Esophagus mucosa (tissue), 1 donor: ENCODE measurements around the gene PRR23C. TPM values are rescaled to one million over a fixed set of nuclear protein-coding genes. Genes with fewer than 3 reads are reported as not detected.
"Not testable (repeated sequence)": the region's sequence is repeated elsewhere in the genome, so short reads cannot be mapped to it uniquely, and the experiment has no call there.

Experiments used
- ATAC-seq: fragments of 200-7000 bp; cut with Tn5 transposase; one replicate; pipeline ENCODE4 v1.9.1; 2020
- total RNA-seq: library from RNA; stranded (reverse); gene quantifications from one replicate; pipeline ENCODE4 v1.2.4, GENCODE V29; 2023
- donor health status: DM: yes; HTN: yes; CAD: no.

The PRR23C gene
- total RNA-seq = not detected

DNA sequence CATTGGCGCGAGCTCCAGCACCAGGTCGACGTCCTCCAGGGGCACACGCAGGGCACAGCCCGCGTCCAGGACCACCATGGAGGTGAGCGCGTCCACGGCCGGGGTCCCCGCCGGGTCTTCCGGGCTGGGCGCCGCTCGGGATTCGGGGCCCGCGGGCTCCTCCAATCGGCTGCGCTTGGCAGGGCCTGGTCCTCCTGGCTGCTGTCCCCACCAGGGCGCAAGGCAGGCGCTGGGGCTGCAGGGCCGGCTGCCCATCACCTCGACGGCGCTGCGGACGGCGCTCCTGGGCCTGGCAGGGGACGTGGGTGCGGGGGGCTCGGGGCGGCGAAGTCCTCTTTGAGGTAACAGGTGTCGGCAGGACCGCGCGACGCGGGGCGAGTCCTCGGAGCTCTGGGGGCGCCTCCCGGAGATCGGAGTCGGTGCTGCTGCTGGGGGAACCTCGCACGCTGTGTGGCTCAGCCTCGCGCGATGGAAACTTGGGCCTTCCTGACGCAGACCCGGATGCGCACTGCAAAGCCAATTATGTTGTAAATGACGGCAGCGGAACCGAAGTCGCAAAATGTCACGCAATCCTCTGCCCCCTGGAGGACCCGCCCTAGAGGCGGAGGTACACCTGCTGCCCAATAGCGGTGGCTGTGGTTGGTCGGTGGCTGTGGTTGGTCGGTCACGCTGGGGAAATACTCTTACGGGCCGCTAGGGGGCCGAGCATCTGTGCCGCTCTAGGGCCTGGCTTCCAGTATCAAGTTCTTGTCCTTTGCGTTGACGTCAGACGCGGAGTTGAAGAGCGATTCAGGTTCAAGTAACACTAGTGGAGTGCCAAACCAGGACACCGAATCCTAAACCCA lies at the start of gene PRR23C:
Gene PRR23C (minus strand): TSS at position 527 of the 845 bp plus-strand sequence. CDS start 272 bp downstream, at position 255.
- no peak for ATAC-seq

DNA sequence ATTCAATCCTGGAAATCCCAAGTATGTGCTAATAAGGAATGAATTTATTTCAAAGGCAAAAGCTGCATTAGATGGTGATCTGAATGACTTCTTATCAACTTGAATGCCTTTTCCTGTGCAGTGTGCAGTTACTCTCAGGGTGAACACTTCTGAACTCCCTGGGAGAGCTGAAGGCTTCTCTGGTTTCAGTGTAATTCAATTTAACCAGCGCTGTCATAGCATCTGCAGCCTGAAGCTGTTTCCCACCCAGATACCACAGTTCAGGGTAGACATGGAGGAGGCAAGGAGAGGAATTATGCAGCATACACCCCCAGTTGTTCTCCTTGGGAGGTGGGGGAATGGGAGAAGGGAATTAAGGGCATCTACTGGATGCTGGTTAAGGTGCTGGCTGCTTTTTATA lies 49.1 kb upstream of the PRR23C start:
- no peak for ATAC-seq

DNA sequence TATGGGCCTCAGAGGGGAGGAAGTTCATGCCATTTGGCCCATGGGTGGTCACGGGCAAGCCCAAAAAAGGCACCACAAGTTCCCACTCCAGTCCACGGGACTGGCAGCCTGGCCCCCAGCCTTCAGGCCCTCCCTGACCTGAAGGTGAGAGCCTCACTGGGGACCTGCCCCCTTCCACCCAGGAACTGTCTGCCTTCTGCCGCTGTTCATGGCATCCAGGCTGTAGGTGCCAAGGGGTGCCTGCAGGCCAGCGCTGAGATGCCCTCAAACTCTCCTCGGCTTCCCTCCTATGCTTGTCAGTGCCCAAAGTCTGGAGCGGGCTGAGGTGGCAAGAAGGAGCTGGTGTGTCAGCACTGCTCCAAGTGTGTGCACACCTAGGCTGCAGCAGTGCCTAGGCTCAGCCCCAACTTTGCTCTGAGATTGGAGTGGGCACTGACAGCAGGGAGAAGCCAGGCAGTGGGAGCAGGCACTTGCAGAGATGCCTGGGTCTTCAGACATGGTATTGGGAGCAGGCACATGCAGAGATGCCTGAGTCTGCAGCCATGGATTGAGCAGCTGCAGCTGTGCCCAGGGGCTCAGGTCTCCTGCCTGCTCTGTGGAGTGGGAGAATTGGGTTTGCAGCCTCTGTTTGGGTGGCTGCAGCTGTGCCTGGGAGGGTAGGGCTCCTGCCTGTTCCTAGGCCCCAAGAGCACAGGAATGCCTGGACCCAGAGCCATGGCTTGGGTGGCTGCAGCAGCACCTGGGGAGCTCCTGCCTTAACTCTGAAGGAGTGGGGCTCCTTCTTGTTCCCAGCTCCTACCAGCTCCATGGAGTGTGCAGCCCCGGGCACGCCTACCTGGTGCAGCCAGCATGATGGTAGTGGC lies 44.0 kb upstream of the PRR23C start:
- ATAC-seq = no peak

DNA sequence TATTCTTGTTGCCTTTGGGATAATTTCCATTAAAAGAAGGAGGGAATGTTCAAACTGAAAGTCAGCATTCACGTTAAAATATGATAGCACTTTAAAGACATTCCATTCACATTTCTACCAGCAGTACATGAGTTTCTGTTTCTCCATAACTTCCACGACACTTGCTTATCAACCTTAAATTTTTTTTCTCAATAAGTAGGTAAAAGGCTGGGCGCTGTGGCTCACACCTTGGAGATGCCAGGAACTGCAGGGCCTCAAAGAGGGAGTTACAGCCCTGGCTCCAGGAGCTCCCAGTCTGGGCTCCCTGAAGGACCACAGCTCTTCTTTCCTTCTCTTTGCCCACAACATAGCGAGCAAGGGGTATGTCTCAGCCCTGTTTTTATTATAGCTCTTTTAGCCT lies 42.9 kb upstream of the PRR23C start:
- ATAC-seq = no peak

DNA sequence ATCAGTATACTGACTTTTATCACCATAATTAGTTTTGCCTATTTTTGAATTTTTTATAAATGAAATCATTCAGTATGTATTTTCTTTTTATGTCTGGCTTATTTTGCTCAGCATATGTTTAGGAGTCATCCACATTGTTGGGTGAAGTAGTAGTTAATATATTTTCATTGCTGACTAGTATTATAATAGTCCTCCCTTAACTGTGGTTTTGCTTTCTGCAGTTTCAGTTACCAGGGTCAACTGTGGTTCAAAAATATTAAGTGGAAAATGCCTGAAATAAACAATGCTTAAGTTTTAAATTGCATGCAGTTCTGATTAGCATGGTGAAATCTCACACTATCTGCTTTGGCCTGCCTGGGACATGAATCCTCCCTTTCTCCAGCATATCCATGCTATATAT lies 39.5 kb upstream of the PRR23C start:
- ATAC-seq = no peak

DNA sequence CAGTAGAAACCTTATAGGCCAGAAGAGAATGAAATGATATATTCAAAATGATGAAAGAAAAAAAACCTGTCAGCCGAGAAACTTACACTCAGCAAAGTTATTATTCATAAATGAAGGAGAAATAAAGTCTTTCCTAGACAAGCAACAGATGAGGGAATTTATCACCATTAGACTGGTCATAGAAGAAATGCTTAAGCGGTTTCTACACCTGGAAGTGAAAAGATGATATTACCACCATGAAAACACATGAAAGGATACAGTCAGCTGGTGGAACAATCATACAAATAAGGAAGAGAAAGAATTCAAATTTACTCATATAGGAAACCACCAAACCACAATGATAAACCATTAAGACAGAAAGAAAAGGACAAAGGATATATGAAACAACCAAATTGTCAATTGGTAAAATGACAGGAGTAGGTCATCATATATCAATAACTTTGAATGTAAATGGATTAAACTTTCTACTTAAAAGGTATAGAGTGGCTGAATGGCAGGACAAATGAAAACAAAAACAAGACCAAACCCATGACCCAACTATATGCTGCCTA lies 29.9 kb upstream of the PRR23C start:
- no peak for ATAC-seq

DNA sequence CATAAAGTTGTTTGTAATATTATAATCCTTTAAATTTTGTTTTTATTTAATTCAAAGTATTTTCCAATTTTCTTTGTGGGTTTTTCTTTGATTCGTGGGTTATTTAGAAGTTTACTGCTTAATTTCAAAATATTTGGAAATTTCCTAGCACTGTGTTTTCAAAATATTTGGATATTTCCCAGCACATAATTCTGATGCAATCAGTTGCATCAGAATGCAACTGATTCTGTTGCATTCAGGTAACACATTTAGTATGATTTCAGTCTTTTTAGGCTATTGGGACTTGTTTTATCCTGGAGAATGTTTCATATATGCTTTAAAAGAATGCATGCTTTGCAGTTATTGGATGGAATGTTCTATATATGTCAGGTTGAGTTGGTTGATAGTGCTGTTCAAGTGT lies 18.2 kb upstream of the PRR23C start:
- no peak for ATAC-seq

DNA sequence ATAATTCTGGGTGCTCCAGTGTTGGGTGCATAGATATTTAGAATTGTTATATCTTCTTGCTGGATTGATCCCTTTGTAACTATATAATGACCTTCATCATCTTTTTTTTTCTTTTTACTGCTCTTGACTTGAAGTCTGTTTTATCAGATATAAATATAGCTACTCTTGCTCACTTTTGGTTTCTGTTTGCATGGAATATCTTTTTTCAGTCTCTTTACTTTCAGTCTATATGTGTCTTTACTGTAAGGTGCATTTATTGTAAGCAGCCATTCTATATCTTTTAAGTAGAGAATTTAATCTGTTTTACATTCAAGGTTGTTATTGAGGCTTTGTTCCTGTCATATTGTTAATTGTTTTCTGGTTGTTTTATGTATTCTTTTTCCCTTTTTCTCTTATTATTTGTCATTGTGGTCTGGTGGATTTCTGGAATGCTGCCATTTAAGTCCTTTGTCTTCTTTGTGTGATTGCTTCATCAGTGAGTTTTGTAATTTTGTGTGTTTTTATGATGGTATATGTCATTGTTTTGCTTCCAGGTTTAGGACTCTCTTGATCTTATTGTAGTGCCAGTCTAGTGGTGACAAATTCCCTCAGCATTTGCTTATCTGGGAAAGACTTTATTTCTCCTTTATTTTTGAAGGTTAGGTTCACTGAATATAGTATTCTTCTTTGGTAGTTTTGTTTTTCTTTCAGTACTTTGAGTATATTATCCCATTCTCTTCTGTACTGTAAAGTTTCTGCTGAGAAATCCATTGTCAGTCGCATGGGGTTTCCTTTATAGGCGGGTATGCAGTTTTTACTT lies 8.3 kb upstream of the PRR23C start:
- ATAC-seq = no peak

DNA sequence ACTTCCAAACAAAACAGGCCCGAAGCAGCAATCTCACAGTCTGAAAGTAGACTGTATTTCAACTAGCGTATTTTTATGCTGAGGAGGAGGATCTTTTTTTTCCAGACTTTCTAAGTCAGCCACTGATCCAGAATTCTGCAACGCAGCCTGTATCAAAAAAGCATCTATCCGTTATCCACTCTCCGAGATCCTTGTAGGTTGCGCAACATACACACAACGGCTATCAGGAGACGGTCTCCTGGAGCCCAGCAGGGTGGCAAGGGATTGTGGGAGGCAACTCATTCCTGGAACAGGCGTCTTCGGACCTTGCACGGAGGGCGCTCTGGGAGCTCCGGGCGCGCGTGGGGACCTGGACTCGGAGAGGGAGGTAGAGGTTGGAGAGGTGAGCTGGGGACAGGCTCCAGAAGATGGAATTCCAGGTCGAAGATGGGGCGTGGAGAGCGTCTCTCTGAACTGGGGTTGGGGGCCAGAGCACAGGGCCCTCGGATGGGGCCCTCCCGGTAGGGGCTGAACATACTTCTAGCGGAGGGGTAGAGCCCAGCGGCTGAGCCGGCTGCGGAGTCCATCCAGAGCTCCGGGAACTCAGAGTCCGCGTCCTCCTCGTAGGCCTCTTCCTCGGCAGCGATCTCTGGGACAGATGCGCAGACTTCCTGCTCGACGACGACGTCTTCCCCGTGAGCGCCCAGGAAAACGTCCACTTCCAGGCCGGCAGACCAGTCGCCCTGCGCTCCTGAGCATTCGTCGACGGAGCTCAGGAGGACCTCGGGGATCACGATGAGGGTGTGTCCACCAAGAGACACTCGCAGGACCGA lies 932 bp downstream of the PRR23C start:
- ATAC-seq = no peak

DNA sequence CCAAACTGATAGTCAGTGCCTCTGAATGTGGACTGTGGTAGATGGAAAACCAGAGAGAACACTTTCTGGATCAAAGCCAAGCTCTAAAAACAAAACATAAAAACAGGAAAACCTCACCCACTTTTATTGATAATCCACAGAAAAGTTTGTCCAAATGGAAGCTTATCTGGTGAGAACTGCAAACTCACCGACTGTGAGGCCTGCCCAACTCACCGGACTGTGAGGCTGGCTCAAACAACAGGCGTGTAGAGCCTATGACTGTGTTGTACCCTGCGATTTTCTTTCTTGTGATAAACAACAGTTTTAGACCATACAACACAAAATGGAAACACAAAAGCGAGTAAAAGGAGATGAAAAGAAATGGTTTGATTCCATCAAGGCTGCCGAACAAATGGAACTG lies 7.2 kb downstream of the PRR23C start:
- no peak for ATAC-seq

DNA sequence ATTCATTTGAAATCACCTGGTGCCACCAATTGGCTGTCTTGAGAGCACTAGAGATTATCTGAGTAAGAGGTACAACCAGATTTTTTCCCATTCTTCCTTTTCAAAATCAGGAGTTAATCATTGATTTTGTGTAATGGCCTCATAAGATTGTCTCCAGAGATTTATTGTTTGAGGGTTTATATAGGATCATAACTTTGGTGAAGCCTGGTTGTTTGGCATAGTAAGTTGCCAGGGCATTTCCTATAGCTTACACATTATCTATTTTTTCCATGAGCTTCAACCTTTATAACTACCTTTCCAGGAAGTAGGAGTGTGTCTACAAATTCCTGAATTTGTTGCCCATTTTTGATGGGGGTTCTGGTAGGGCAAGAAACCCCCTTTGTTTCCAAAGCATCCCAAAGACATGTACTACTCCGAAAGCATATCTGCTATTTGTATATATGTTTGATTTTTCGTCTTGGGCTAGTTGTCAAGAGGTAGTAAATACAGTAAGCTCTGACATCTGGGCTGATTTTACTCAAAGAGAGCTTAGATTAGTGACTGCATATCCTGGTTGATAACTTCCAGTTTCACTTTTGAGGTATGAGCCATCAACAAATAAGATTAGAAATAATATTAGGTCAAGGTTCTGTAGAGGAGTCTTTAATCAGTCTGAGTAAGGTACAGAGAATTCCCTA lies 12.2 kb downstream of the PRR23C start:
- no peak for ATAC-seq

DNA sequence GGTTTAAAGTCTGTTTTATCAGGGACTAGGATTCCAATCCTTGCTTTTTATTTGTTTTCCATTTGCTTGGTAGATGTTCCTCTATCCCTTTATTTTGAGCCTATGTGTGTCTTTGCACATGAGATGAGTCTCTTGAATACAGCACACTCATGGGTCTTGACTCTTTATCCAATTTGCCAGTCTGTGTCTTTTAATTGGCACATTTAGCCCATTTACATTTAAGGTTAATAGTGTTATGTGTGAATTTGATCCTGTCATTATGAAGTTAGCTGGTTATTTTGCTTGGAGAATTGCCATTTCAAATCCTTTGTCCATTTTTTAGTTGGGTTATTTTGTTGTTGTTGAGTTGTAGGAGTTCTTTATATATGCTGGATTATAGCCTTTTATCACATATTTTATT lies 14.1 kb downstream of the PRR23C start:
- ATAC-seq = not testable (repeated sequence)

DNA sequence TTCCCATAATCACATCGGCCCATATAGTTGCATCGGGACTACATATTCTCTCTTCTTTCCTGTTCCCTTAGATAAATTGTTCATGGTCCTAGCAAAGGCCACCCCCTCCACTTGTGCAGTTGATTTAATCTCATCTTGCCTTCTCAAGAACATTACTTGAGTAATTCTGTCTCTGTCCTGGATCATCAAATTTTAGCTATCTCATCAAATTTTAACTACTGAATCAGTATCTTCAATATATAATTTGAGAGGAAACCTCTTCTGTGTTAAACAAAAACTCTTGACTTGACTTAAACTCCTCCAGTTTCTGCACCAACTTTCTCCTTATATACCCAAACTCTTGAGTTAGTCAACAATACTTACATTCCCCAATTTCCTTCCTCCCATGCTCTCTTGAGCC lies 19.7 kb downstream of the PRR23C start:
- ATAC-seq = no peak

DNA sequence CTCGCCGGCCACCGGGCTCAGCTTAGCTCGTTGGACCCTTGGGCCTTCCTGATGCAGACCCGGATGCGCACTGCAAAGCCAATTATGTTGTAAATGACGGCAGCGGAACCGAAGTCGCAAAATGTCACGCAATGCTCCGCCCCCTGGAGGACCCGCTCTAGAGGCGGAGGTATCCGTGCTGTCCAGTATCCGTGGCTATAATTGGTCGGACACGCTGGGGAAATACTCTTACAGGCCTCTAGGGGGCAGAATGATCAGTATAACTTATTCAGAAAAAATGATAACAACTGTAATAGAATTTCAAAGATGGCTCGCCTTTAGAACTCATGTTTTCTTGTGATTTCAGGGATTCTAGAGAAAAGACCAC lies 23.8 kb downstream of the PRR23C start, which contains the start of gene PRR23B:
Gene PRR23B (minus strand): TSS at position 59 of the 367 bp plus-strand sequence. CDS start 265 bp downstream, outside the sequence.
- no peak for ATAC-seq

DNA sequence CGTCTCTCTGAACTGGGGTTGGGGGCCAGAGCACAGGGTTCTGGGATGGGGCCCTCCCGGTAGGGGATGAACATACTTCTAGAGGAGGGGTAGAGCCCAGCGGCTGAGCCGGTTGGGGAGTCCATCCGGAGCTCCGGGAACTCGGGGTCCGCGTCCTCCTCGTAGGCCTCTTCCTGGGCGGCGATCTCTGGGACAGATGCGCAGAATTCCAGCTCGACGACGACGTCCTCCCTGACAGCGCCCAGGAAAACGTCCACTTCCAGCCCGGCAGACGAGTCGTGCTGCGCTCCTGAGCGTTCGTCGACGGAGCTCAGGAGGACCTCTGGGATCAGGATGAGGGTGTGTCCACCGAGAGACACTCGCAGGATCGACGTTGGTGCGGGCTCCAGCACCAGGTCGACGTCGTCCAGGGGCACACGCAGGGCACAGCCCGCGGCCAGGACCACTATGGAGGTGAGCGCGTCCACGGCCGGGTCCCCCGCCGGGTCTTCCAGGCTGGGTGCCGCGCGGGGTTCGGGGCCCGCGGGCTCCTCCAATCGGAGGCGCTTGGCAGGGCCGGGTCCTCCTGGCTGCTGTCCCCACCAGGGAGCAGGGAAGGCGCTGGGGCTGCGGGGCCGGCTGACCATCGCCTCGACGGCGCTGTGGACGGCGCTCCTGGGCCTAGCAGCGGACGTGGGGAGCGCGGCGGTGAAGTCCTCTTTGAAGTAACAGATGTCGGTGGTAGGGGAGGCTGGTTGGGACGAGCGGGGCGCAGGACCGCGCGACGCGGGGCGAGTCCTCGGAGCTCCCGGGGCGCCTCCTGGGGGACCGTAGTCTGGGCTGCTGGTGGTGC lies 24.4 kb downstream of the PRR23C start:
- ATAC-seq = no peak

DNA sequence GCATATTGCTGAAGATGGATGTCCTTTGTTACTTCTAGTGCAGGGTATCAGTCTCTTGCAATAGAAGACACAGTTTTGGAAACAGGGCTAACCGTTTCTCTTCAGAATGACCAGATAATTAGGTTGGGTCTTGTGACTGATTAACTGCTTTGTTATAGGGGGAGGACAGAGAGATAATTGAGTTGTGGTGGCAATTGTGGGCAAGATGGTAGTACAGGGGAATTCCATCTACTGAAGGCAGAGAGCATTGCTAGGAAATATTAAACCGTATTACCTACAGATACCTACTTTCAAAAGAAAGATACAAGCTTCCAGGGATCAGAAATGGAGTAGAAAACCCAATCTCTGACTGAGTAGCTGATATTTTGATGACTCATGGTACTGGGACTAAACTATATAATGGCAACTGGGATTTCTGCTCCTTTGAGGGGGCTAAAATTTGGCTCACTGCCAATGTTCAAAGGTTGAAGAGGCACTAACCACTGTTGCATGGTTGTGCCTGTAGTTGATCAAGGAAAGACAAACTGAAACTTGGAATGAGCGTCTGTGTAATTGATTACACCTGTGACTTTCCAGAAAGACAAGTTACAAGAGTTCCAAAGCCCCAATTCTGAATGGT lies 28.2 kb downstream of the PRR23C start:
- ATAC-seq = no peak

DNA sequence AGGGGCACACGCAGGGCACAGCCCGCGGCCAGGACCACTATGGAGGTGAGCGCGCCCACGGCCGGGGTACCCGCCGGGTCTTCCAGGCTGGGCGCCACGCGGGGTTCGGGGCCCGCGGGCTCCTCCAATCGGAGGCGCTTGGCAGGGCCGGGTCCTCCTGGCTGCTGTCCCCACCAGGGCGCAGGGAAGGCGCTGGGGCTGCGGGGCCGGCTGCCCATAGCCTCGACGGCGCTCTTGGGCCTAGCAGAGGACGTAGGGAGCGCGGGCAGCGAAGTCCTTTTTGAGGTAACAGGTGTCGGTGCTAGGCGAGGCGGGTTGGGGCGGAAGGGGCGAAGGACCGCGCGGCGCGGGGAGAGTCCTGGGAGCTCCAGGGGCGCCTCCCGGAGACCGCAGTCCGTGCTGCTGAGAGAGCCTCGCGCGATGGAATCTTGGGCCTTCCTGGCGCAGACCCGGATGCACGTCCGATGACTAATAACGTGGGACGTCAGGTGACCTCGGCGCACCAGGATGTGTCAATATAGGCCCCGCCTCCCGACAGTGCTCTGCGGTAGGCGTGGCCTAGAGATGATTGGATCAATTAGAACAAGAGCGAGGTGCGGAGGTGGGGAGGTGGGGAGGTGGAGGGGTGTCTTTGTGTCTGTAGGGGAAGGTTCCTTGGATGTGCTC lies 38.5 kb downstream of the PRR23C start, which contains the start of gene PRR23A:
Gene PRR23A (minus strand): TSS at position 218 of the 666 bp plus-strand sequence. CDS start 0 bp downstream, at position 218.
- ATAC-seq = no peak

DNA sequence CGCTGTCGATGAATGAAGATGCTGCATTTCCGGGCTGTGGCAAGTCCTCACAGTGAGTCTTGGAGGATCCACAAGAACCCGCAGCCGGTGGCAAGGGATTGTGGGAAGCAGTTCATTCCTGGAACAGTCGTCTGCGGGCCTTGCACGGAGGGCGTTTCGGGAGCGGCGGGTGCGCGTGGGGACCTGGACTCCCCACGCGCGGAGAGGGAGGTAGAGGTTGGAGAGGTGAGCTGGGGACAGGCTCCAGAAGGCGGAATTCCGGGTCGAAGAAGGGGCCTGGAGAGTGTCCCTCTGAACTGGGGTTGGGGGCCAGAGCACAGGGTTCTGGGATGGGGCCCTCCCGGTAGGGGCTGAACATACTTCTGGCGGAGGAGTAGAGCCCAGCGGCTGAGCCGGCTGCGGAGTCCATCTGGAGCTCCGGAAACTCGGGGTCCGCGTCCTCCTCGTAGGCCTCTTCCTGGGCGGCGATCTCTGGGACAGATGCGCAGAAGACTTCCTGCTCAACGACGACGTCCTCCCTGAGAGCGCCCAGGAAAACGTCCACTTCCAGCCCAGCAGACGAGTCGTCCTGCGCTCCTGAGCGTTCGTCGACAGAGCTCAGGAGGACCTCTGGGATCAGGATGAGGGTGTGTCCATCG lies 39.2 kb downstream of the PRR23C start:
- no peak for ATAC-seq
